Measurements from ENCODE around the gene PPM1H.

The PPM1H gene

DNA sequence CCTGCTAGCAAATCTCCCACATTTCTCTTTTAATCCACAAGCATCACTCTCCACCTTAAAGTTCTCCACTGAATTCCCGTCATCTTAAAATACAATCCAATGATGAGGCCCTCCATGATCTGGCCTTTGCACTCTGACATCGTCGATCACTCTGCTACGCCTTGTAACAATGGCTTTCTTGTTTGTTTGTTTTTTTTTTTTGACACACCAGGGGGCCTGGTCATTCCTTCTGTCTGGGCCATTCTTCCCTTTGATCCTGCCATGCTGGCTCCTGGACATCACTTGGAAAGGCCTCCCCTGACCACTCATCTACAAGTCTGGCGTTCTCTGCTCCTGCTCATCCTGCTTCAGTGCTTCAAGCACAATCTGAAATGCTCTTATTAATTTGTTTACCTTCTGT is 233.5 kb downstream of the PPM1H start:
- DNase-seq: no peak

DNA sequence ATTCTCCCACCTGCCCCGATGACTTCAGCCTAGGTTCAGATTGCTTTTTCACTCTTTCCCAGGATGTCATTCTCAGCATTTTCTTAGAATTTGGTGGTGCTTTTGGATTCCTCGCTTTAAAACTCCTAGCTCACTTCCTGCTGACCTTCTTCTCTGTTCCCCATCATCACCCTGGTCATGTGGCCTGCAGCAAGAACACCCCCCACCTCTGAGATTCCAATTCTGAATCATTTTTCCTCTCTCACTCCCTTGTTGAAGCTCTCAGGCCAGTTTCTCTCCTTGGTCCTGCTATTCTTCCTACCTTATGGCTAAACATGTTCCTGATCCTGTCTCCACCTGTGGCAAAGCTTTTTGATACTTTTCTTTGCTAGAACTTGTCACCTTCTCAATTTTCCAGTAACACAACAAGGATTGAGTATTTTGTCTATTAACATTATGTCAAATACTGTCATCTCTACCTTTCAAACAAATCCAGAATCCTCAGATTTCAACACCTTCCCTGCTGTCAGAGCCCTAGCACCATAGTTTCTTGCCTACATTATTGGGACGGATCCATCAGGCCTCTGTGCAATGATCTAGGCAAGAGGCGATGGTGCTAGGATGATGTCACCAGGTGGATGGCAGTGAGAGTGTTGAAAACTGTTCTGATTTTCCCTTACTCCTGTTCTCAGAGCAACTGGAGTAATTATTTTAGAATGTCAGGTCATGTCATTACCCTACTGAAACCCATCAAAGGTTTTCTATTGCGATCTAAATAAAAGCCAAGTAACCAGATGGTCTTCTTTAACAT is 234.7 kb downstream of the PPM1H start:
- DNase-seq: no peak

DNA sequence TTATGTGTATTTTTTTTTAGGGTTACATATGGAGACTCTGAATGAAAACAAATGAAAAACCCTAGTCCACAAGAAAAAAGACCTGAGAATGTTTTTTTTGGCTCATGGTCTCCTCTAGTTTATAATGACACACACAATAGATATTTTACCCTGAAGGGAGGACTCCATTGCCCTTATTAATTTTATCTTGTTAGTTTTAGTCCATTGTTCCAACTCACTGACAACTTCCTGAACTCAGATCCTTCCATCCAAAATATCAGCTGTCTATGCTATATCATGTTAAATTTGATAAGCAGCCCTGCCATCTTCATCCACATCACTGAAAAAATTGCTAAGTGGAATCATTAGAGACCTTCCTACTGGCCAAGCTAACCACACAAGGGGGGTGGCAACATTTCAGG is 236.2 kb downstream of the PPM1H start:
- no peak for DNase-seq

DNA sequence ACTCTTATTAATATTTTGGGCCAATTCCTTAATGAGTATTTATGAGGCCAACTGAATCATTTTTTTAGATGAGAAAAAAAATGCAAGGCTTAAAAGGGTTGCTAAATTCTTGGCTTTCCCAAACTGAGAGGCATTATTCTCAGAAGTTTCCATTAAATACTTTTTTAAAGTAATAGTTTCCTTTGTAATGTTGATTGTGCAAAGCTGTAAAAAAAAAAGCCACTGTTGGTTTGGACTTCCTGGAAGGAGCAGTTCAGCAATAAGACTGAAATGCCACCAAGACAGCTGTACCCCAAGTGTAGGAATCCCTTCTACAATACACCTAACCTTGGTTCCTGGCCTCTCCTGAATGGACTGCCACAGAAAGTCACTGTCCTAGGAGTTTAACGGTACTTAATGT is 237.1 kb downstream of the PPM1H start:
- no peak for DNase-seq

DNA sequence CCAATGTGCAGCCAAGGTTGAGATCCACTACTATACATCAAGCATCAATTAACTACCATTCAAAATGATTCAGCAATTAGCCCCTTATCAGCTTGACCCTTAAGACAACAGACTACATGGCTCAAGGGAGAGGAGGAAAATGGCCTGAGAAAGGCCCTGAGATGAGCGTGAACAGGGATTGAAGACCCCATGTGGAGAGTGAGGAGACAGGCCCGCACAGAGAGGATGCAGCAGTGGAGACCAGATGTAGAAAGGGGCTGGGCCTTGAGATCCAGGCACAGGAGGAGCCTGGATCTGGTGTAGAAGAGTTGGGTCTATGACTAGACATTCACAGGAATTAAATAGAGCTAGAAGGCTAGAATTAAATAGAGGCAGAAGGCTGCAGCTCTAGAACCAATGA is 239.3 kb downstream of the PPM1H start:
- no peak for DNase-seq

DNA sequence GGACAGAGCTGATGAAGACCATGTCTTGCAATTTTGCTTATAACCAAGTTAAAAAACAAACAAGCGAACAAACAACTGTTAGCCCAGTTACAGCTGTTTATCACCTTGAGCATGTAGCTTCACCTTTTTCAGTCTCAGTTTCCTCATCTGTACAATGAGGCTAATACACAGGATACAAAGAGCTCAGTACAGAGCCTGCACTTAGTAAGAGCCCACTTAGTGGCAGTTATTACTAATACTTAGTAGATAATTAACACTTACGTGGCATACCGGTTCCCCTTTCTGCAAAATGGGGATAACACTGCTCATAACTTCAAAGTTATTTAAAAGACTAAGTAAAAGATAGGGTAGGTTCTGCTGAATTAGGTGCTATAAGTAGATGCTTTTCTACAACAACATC is 240.3 kb downstream of the PPM1H start:
- DNase-seq: no peak

DNA sequence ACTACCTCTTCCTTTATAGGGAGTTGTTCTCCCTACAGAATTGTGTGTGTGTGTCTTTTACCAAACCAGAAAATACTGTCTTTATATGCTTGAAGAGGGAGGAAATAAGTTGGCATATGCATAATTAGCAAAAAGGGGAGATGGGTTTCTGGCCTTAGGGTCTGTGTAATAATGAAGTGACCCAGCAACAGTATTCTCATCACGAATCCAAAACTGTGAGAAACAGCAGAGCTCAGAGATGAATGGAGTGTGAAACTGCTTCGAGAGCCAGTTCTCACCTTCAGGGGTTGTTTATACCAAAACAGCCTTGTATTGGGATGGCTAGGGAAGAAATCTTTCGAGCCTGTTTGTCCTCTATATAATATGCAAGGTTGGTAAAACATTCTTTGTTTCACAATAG is 240.8 kb downstream of the PPM1H start:
- DNase-seq: no peak

DNA sequence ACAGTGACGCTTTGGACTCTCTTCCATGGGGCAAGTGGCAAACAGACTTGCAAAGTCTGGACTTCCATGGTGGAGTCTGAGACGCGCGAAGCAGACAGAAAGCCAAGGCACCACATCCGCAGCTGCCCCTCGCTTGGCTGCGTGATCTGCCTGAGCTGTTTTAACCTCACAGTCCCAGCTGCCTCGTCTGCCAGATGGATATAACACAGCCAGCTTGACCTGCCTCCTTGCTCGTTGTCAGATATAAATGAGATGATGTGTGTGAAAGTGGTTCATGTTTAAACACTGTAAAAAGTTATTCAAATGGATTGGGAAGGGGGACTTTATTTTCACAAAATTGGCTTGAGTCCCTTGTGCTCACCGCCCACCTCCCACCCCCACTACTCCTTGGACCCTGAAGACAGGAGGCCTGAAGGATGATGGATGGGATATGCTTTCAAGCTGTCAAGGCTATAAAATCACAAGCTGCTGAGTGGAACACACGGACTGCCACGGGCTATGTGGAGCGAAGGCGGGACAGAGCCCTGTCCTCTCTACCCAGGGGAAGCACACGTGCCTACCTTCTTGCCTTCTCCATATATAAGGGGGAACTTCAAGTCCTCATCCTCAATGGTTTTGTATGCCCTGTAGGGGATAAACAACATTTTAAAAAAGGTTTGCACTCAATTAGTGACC is 241.4 kb downstream of the PPM1H start:
- DNase-seq: no peak

DNA sequence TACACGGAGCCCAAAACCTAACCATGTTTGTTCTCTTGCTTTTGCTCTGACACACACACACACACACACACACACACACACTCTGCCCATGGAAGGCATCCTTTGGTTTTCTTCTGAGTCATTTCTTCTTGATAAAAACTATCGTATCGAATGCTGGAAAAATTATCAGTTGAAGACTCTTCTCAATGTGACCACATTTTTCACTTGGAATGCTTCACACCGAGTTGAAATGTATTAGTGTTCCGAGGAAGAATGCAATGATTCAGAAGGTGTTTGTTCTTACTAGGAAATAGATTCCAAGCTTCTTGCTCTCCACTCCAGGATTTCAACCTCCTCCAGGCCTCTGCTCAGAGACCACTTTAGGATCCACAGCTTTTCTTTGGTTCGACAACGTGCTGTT is 242.1 kb downstream of the PPM1H start:
- no peak for DNase-seq

DNA sequence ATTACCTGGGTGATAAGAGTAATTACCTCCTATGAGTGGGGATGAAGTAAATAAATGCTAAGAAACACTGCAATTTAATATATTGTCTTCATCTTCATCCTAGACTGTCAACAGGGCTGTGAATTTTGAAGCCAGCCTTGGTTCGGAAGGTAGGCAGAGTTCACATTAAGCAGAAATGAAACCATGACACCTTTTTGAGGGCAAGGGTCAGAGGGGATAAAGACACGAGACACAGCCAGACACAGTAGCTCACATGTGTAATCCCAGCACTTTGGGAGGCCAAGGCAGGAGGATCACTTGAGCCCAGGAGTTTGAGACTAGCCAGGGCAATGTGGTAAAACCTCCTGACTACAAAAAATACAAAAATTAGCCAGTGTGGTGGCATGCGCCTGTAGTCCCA is 243.6 kb downstream of the PPM1H start:
- DNase-seq: no peak

DNA sequence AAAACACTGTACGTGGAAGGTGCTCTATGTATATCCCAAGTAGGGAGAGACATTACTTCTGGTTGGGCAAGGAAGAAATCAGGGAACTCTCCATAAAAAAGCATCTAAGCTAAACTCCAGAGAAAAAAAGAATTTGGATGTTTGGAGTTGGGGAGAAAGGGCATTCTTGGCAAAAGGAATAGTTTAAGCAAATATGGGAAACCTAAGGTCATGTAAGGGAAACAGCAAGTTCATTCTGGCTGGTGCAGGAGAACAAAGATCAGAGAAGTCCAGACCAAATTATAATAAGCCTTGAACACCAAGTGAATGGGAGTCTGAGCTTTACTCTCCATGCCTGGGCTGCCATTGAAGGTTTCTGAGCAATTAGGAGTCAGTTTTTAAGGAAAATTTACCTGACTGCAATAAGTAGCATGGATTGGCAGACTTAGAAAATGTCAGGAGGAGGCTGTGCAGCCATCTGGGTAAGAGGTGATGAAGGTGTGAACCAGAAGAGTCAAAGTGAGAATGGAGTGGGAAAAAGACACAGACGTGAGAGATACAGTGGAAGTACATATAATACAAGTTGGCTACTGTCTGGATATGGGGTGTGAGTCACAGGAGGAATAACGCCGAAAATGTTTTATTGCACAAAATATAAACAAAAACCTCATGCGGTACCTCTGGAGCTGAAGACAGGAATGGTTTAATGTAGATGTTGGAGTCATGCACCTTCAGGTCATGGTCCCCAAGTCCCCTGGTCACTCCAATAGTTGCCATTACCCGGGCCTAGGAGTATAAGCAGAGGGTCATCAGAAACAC is 245.7 kb downstream of the PPM1H start:
- no peak for DNase-seq

DNA sequence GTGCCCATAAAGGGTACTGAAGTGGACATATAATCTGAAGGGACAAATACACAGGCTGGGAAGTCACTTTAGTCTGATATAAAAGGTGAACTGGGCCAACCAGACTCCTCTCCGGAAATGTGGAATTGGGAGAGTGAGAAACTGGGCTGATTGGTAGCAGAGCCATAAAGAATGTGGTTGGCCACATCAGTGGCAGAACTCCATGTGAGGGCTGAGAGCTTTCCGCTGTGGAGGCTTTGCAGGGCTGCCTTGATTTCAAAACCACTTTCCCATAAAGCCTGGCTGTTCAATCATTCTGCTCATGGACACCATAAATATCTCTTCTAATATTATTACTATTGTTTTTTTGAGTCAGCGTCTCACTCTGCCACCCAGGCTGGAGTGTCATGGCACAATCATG is 248.0 kb downstream of the PPM1H start:
- DNase-seq: no peak

DNA sequence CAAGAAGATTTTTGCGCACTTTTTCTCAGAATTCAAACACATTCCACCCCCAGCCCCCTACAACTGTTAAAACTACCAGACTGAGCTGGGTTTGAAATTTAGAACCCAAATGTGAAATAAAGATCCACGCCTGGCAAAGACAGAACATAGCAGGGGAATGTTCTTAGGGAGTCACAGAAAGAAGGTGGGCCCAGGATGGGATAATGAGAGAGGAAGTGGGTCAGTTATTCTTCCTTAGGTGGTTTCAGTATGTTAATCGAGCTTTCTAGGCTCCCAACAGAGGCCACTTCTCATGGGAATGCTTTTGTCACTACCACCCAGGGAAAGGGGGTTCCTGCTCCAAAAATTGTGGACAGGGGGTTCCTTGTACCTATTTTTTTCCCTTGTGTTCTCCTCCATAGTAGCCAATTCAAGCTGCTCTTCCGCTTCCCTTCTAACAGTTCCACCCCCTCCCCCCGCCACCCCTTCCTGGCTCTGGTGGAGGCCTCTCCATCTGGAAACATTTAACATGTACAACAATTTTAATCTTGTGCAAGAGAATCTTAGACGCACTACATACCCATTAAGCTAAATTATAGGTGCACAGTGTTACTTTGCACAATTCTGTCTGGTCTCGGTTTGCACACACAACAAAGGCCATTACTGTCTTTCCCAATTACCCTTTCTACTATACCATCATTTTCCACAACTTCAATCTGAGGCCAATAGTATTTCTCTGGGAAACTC is 250.2 kb downstream of the PPM1H start:
- DNase-seq: no peak

DNA sequence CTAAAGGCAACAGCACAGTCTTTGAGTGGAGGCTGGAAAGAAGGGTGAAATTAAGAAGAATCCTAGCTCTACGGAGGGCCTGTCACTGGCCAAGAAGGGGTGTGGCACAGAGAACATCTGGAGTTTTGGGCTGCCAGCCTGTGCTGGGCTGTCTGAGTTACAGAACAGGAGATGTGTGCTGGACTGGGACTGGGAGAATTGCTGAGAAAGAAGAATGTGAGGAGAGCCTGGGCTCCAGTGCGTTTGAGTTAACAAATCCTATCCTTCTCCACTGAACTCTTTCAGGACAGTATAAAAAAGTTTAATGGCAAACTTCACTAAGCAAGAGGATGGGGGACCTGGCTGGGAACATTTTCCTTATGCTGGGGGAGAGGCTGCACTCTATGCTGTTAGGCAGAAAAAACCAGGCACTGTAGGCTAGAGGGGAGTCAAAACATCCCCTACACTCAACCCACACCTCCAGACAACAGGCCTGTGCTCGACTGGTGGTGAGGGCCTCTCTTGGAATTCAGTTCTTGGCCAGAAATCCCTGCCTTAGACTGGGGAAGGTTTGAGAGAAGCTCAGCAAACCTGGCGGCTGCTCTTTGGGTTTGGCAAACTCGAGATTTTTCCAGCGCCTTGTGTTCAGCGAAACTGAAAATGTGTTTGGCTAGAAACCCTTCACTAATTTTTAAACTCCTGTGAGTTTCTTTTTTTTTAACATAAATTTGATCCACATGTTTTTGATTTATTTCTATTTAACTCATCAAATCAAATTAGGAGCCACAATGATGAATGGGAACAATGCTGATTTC is 251.0 kb downstream of the PPM1H start:
- no peak for DNase-seq

DNA sequence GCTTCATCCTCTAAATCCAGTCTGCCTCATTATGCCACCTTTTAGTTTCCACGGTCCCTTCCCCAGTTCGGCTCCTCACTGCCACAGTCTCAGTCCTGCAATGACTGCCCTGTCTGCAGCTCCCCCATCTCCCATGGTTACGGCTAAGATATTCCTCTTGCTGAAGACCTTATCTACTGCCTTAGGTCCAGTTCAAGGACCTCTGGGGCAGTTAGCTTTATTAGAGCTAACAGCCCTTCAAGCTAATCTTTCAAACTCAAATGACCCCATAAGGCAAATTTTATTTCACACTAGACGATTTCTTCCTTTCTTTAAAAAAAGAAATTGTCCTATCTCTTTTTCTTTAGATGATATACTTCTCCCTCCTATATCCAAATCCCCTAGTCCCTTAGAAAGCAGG is 253.6 kb downstream of the PPM1H start:
- DNase-seq: no peak

DNA sequence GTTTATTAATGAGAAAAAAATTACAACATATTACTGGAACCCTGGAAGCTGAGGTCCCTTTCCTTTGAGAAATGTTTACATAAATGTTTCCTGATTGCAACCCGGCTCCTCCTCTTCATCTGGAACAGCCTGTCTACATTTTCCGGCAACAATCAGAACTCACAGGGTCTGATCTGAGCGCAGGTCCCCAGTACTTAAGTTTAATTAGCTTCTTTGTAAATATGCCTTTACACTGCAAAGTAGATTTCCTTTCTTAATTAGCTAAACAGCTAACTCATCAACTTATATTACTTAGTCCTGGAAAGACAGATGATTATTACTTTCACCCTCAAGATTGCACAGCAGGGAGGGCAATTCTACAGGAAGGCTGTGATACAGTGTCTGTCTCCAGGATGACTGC is 255.3 kb downstream of the PPM1H start:
- DNase-seq: no peak

DNA sequence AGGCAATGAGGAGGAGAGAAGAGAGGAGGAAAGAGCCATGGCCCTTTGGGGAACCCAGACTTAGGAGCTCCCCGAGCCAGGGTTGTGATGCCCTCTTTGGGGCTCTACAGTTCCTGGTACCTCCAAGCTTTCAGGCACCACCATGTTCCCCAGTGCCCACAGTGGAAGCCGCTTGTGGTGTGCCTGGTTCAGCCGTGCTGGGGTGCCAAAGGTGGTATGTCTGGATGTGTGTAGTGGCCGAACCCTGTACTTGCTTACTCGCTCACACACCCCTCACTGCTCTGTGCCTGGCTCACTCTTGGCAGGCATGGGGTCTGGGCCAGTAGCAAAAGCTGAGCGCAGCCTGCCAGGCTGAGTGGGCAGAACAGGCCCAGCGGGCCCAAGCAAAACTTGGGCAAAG is 257.6 kb downstream of the PPM1H start:
- no peak for DNase-seq

DNA sequence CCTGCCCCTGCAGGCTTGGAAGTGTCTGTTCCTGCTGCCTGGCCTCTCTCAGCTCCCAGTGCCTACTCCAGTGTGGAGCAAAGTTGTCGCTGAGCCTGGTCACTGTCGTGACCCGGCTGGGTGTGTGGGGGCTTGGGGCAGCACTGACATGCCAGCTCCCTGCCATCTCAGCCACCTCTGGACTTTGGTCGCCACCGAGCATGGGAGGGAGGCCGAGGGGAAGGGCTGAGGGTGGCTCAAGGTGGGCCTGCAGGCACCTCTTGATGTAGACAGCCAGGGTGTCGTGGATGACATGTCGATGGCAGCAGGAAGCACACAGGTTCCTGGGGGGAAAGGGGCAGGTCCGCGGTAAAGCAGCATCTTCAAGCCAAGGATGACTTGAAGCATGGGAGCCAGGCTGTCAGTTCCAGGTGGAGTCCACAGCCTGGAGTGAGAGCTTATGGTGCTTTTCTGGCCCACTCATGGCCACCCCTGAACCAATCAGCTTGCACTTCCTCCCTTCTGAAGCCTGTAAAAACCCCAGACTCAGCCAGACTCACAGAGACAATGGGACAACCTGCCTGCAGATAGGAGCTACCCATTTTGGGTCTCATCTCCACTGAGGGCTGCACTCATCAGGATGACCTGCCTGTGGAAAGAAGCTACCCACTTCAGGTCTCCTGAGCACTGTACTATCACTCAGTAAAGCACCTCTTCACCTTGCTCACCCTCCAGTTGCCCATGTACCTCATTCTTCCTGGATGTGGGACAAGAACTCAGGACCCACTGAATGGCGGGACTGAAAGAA is 258.2 kb downstream of the PPM1H start:
- DNase-seq: no peak

DNA sequence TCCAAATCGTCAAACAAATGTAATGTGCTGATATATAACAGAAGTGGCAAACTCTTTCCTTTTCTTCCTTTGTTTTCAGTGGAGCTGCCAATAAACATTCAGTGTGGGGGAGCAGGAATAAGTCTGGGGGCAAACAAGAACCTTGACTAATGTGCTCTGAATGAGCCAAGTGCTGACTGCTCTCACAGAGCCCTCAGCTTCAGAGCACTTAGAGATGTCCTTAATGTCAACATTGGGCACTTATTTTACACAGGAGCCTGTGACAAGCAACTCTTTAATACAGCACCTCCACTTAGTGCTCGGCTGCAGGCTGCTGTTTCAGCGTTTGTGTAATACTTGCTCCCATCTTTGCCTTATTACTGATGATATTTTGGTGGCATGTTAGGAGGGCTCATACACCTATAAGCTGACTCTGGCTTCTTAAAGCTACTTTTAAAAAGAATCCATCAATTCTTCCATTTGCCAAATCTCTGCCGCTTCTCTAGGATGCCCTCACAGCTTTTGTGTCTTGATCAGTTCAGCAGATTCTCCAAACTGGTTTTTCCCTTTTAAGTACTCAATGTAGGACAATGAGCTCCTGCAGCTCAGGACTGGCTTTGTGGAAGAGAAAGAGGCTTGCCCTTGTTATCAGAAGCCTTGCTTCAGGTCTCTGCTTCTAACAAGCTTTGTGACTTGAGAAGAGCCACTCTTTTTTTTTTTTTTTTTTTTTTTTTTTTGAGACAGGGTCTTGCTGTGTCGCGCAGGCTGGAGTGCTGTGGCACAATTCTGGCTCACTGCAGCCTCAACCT is 261.7 kb downstream of the PPM1H start:
- no peak for DNase-seq

DNA sequence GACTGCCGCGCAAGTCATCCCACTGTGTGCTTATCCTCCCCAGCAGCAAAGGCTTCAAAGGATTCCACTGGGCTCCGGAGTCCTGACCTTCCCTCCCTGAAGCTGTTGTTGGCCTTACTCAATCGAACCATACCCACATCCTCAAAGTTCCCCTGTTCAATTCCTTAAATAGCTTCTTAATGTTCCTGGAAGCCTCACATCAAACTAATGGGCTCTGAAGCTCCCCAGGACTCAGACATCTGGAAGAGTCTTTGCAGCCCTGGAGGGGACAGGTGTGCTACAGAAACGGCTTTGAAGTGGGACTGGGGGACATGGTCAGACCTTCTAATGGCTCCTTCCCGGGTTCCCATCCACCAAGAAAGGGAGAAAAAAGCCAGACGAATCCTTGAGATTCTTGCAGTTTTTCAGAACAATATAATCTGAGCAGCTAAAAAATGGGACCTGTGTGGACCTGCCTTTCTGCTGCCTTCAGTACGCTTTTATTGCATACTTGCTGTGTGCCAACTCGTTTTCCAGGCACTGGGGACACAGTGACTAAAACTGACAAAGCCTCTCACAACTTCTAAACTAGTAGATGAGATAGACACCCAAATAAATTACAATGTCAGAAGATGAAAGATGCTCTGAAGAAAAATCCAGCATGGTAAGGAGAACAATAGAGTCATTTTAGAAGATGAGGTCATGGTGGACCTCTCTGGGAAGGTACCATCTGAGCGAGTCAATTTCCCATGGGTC is 263.8 kb downstream of the PPM1H start:
- DNase-seq: no peak

Data from CD4-positive, alpha-beta T cell treated with Interleukin-15 for 1 hour (primary cell).